Measurements from ENCODE around the gene CDC45.

CDC45 gene

GRCh38 chr22:19470010-19470409, 9.7 kb upstream of the CDC45 start:
- no peak for DNase-seq (ENCODE audit: low read depth)

DNA sequence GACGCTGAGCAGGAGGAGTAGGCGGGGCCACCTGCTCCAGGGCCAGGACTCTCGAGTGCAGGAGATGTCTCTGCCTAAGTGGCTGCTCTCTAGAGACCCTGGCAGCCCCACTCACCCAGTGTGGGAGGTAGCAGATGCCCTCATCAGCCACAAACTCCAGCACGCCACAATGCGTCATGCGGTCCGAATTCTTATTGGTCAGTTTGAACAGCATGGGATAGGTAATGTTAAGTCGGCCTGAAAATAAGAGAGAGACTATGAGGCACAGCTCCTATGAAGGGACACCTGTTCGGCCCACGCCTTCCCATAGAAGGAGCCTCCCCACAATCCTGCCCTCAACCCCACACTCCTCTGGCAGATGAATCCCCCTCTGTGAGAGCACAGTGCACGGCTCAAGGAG, 8.1 kb upstream of the CDC45 start:
- no peak for DNase-seq (ENCODE audit: low read depth)

GRCh38 chr22:19472233-19472632, 7.5 kb upstream of the CDC45 start:
- no peak for DNase-seq (ENCODE audit: low read depth)

DNA sequence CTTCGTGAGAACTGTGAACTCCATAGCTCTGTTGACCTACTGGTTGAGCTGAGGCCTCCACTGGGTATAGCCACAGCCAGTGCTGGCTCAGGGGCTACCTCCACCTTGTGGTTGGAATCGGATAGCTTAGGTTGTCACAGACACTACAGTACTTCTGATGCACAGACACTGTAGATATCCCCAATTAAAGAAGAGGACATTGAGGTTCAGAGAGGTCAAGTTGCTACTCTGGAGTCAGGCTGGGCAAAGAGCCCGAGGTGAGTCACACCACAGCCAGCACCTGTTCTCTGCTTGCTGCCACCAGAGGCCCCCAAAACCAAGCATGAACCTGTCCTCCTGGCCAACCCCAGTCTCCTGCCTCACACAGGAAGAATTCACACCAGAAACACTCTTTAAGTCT, 6.1 kb upstream of the CDC45 start:
- no peak for DNase-seq (ENCODE audit: low read depth)

GRCh38 chr22:19476023-19476422, 3.7 kb upstream of the CDC45 start:
- no peak for DNase-seq (ENCODE audit: low read depth)

DNA sequence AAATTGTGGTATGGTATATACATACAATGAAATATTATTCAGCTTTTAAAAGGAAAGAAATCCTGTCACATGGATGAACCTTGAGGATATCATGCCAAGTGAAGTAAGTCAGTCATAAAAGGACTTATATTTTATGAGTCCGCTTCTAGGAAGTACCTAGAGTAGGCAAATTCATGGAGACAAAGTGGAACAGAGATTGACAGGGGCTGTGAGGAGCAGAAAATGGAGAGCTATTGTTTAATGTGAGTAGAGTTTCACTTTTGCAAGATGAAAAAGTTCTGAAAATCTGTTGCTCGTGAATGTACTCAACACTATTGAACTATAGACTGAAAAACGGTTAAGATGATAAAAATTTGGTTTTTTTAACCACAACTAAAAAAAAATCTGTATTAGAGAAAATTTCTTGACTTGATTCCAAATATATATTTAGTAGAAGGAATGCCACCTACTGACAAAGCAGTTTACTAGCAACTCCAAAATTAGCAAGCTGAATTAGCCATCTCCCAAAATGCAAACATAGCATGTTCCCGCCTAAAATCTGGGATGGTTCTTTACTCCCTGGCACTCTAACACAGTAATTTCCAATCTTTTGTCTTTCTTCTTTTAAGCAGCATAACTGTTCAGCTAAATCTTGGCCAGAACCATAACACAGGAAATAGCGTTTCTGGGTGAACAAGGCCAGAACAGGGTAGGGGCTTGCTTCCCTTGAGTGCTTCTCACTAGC, 2.2 kb upstream of the CDC45 start:
- DNase-seq (ENCODE audit: low read depth), result no peak

DNA sequence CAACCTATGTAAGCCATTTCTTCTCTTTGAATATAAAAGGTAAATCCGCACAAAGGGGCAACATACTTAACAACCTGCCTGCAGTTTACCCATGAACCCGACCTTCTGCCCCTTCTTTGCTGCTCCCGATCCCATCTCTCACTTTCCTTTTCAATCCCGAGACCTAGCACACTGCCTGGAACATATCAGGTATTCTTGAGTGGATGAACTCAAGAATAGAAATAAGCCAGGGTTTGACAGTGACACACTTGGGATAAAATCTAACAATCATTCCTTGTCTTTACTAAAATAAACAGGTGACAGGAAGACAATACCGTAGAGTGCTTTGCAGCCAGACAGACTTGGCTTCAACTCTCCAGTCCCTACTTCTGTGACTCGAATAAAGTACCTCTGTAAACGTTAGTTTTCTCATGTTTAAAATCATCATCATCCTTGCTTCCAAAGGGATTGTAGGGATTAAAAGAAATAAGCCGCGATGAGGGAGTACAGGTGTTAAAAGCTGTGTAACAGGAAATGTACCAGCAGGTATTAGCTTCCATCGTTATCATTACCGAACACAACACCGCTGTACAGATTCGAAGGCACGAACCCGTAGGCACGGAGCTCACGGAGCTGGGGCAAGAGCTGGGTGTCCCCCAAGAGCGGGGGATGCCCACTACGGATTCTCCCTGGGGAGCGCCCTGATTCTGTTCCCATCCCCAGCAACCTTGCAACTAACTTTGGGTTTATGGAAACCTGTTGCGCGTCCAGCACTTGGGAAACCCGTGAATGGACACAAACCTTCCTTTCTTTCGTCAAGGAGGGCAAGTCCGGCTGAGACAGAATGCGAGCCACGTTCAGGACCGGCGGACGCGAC, 1.4 kb upstream of the CDC45 start:
- no peak for DNase-seq (ENCODE audit: low read depth)

GRCh38 chr22:19478901-19479354, 792 bp upstream of the CDC45 start, which contains the start of gene UFD1:
Gene UFD1, minus strand, starts transcription at chr22:19479193. Its CDS starts 108 bp downstream, at chr22:19479085.
- no peak for DNase-seq (ENCODE audit: low read depth)

DNA sequence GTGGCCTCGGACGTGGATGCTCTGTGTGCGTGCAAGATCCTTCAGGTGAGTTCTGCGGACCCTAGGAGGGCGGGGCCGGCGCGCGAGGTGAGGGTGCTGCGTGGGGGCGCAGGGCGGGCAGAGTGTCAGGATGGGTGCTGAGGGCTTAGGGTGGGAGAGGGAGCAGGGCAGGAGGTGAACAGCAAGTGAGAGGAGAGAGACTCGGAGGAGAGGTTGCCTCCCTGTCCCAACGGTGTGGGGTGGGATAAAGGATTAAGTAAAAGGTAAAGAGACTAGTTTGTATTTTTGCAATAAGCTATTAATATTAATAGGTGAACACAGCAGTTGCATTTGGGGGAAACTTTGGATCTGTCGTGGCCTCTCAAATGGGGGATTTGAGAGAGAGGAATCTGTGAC, 451 bp downstream of the CDC45 start:
- DNase-seq (ENCODE audit: low read depth), result no peak

- DNase-seq (ENCODE audit: low read depth), result no peak
Measured at GRCh38 chr22:19480789-19481188, 1.1 kb downstream of the CDC45 start.

- DNase-seq (ENCODE audit: low read depth), result no peak
Measured at GRCh38 chr22:19482297-19482696, 2.6 kb downstream of the CDC45 start.

DNA sequence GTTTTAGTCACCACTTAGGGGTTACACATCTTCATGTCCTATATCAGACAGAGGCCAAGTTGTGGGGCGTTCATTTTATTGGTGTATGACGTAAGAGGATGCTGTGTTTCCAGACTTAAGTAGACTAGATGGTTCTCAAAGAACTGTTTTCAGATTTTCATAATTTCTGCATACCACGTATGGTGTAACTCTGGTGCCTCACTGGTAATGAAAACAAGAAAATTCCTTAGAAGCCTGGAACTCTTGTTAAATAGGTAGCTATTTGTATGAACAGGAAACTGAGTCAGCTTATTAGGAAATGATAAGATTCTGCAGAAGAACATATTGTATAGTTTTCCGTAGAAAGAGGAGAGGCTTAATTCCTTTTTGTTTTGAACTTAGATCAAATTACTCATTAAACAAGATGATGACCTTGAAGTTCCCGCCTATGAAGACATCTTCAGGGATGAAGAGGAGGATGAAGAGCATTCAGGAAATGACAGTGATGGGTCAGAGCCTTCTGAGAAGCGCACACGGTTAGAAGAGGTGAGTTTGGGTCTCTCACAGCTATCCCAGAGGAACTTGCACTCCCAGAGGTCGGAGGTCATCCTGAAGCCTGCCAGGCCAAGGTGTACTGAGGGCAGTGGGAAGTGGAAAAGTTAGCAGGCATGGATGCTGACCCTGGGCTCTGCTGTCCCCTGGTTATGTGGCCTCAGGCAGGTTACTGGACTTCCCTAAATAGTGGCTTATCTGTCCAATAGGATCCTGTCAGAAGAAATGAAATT, 3.9 kb downstream of the CDC45 start:
- no peak for DNase-seq (ENCODE audit: low read depth)

- DNase-seq (ENCODE audit: low read depth), result no peak
Measured at GRCh38 chr22:19488285-19488684, 8.6 kb downstream of the CDC45 start.

DNA sequence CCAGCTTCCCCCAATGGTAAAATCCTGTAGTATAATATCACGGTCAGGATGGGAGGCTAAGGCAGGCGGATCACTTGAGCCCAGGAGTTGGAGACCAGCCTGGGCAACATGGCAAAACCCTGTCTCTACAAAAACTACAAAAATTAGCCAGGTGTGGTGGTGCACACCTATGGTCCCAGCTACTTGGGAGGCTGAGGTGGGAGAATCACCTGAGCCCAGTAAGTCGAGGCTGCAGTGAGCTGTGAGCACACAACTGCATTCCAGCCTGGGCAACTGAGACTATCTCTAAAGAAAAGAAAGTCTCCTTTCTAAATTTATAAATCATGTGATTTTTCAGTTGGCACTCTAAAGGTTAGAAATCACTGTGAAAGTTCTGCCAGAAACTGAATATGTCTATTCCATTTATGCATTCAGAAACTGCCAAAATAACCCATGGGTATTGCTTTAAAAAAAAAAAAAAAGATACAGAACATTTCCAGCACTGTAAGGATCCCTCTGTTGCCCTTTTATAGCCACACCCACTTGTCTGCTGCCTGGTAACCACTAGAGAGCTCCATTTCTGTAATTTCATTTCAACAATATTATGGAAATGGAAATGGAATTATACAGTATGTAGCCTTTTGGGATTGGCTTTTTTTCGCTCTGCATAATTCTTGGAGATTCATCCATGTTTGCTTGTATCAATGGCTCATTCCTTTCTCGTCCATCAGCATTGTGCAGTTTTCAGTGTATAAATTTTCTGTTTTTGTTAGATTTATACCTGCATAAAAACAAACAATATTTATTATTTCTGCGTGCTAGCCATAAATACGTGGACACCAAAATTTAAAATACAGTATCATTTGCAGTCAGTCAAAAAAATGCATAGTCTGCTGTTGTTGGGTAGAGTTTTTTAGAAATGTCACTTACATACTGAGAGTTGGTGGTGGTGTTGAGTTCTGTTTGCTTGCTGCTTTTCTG, 9.4 kb downstream of the CDC45 start:
- DNase-seq (ENCODE audit: low read depth), result no peak

GRCh38 chr22:19490628-19491230, 11.0 kb downstream of the CDC45 start:
- DNase-seq (ENCODE audit: low read depth), result no peak

- no peak for DNase-seq (ENCODE audit: low read depth)
Measured at GRCh38 chr22:19492504-19493174, 12.9 kb downstream of the CDC45 start.

DNA sequence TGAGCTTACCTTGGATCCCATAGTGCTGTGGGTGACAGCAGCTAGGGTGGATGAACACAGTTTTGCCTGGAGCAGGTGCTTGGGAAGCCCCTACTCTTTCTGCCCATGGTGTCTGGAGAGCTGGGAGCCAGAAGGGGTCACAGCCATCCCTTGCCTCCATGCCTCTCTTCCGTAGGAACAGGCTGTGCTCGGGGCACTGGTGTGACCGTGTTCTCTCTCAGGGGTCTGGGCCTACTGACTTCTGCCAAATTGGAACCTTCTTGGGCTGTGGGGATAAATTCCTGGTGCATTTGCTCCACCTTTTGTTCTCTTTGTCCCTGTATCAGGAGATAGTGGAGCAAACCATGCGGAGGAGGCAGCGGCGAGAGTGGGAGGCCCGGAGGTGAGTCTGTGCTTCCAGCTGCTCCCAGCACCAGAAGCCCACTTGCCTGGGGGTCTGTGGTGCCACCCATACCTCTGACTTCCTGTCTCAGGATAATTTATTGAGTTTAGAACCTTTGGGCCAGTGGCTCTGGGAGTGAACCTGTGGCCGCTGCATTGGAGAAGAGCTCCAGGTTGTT, 14.4 kb downstream of the CDC45 start:
- DNase-seq (ENCODE audit: low read depth), result no peak

GRCh38 chr22:19494676-19495173, 15.0 kb downstream of the CDC45 start:
- DNase-seq (ENCODE audit: low read depth), result no peak

DNA sequence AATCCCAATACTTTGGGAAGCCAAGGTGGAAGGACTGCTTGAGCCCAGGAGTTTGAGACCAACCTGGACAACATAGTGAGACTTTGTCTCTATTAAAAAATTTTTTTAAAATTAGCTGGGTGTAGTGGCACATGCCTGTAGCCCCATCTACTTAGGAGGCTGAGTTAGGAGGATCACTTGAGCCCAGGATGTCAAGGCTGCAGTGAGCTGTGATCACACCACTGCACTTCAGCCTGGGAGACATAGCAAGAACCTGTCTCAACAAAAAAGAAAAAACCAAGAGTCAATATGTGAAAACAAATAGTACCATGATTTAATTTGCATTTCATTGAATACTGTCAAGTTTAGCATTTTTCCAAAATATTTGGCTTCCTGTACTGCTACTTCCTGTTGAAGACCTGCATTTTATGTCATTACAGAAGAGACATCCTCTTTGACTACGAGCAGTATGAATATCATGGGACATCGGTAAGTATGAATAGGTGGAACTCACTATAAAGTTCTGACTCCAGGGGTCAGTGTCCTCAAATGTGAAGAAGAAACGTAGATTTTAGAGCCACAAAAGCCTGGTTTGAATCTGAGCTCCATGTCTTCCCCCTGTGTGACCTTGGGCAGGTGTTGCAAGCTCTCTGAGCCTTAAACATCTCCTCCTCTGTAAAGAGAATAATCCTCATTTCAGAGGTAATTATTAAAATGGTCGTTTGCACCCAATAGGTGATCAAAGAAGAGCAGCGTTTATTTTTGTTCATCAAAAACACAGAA, 16.0 kb downstream of the CDC45 start:
- no peak for DNase-seq (ENCODE audit: low read depth)
